GM08714 (cell line): ENCODE results near the gene RIIAD1.
"Not testable (repeated sequence)": the region's sequence is repeated elsewhere in the genome, so short reads cannot be mapped to it uniquely, and the experiment has no call there.

ENCODE experiments used
- H3K4me3 ChIP-seq: fragments of 200-500 bp; sonication (Bioruptor generic); 2 replicates; pipeline ENCODE4 v1.5.1; 2014; ENCODE audit warnings: mild to moderate bottlenecking, low read length, inconsistent platforms
- ZNF274 ChIP-seq: IDR thresholded peaks from 2 replicates; pipeline ENCODE4 v1.6.1; 2012; ENCODE audit warnings: mild to moderate bottlenecking, low read depth, low read length

The RIIAD1 gene, protein sequence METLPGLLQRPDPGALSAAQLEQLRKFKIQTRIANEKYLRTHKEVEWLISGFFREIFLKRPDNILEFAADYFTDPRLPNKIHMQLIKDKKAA

DNA sequence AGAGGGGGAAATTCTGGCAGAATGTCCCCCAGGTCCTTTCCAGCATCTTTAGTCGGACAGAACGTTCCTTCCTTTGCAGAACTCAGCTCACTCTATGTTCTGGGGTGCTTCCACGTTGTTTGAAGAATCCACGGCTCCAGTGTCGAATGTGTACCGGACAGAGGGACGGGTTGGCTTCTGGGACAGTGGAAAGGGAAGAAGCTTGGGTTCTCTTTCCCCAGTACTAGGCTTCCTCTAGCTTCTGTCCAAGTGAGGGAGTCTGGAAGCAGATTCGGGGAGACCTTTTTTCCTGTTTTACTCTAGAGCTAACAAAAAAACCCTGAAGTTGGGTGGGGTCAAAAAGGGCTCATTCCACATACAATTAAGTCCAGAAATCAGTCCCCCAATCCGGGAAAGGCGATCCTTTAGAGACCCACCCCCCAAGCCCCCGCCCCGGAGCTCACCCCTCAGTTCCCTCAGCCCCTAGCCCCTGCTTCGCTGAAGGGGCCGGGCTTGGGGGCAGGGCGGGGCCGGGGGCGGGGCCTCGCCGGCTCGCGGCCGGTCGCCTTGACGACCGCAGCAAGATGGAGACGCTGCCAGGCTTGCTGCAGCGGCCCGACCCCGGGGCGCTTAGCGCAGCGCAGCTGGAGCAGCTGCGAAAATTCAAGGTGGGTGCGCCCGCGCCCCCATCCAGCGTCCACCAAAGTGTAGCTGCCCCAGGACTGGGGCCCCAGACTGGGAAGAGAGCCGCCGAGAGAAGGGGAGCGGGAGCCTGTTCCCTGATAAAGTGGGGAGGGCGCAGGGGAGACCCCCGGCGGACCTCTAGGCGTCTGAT is at the start of gene RIIAD1:
RIIAD1 (plus strand) TSS at position 549 of the 814 bp plus-strand sequence; CDS start at position 564, 15 bp downstream.
- no peak for TF ChIP-seq ZNF274

DNA sequence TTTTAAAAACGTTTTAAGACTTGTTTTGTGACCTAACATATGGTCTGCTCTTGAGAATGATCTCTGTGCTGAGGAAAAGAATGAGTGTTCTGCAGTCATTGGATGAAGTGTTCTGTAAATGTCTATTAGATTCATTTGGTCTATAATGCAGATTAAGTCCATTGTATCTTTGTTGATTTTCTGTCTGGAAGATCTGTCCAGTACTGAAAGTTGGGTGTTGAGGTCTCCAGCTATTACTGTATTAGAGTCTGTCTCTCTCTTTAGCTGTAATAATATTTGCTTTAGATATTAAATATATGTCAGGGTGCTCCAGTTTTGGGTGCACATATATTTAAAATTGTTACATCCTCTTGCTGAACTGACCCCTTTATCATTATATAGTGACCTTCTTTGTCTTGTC is 47.9 kb upstream of the RIIAD1 start:
- no peak for TF ChIP-seq ZNF274
- no peak overlapping the region for H3K4me3 ChIP-seq

More for the DNA sequence above, at the start of gene RIIAD1:
- H3K4me3 ChIP-seq = peak within 1 kb of the TSS; percentile 71; the same call in 1 of the 2 replicates

DNA sequence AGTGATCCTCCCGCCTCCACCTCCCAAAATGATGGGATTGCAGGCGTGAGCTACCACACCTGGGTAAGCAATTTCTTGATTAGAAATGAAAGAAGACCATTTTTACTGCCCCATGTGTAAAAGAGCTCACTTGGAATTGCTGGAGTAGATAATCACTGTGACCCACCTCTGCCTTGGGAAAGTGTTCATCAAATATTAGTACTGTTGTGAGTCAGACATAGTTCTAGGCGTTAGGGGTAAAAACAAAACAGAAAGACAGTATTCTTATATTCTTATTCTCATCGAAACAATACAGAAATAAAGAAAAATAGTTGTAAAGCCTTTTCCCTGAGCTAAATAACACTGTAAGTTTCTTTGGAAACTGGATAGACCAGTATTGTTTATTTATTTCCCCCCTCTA is 40.9 kb upstream of the RIIAD1 start:
- TF ChIP-seq ZNF274 = no peak
- H3K4me3 ChIP-seq = no peak overlapping the region

GRCh38 chr1:151680826-151681225 is 40.5 kb upstream of the RIIAD1 start:
- no peak for TF ChIP-seq ZNF274
- H3K4me3 ChIP-seq = no peak overlapping the region

DNA sequence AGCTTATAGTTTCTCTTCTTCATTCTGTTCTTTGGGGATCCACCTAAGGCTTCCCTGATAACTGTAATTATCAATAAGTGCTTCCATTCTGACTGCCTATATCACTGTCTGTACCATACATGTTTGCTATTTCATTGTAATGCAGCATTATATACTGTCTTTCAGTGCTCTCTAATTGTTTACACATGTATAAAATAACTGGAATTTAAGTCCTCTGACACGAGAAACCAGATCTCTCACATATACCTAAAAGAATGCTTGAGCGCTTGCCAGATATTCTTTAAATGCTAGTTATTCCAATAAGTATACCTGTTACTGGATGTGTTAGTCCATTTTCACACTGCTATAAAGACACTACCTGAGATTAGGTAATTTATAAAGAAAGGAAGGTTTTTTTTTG is 39.4 kb upstream of the RIIAD1 start:
- H3K4me3 ChIP-seq = no peak overlapping the region
- no peak for TF ChIP-seq ZNF274

DNA sequence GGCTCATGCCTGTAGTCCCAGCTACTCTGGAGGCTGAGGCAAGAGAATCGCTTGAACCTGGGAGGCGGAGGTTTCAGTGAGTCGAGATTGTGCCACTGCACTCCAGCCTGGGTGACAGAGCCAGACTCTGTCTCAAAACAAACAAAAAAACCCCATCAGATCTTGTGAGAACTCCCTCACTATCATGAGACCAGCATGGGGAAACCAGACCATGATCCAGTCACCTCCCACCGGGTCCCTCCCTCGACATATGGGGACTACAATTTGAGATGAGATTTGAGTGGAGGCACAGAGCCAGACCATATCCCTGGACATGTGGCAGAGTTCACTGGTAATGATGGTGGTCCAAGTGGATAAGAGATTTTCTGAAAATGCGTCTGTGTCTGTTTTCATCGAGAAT is 38.4 kb upstream of the RIIAD1 start:
- H3K4me3 ChIP-seq = not testable (repeated sequence)

DNA sequence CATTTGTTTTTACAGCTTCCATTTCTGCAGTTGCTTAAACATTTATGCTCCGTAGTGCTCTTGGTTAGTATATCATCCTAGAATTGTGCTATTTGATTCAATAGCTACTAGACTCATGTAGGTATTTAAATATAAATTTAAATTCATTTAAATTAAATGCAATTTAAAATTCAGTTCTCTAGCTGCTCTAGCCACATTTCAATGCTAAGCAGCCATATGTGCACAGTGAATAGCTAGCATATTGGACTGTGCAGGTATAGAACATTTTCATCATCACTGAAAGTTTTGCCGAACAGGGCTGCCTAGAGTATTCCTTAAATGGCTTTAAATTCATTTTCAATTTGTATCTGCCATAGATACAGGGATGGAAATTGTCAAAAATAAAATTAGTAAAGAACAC is 37.2 kb upstream of the RIIAD1 start:
- H3K4me3 ChIP-seq = no peak overlapping the region
- TF ChIP-seq ZNF274 = no peak

DNA sequence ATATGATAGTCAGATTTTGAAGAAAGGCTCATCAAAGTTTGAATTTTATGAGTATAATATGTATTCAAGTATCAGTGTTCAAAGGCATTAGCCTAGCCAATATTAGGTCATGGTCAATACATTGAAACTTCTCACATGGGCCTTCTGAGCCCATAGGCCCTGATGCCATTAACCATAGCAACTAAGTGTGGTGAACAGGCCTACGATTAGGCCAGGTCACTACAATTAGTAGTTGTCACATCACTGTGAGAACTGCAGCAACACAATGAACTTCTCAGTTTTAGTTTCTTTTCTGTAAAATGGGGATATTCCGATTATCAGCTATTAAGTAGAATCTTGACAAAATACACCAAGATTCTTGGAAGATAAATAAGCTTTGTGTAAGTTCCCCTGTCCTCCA is 34.8 kb upstream of the RIIAD1 start:
- H3K4me3 ChIP-seq = no peak overlapping the region
- no peak for TF ChIP-seq ZNF274

GRCh38 chr1:151689494-151689893 is 31.8 kb upstream of the RIIAD1 start:
- no peak overlapping the region for H3K4me3 ChIP-seq
- TF ChIP-seq ZNF274 = no peak

DNA sequence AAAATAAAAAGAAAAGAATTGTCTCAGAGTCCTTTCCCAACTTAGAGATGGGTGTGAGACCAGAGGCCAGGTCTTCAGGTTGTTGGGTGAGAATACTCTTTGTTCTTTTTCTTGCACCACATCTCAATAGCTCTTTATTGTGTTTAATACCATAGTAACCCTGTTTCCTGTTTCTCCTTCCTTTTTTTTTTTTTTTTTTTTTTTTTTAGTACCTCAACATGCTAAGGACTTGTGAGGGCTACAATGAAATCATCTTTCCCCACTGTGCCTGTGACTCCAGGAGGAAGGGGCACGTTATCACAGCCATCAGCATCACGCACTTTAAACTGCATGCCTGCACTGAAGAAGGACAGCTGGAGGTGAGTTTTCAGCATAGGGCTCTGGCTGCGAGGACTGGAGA is 29.1 kb upstream of the RIIAD1 start:
- no peak for TF ChIP-seq ZNF274
- H3K4me3 ChIP-seq = no peak overlapping the region

- no peak for TF ChIP-seq ZNF274
Observed at GRCh38 chr1:151693057-151693651, 28.2 kb upstream of the RIIAD1 start.

GRCh38 chr1:151701515-151701914 is 19.8 kb upstream of the RIIAD1 start:
- H3K4me3 ChIP-seq = no peak overlapping the region
- no peak for TF ChIP-seq ZNF274

More at GRCh38 chr1:151693057-151693651, 28.2 kb upstream of the RIIAD1 start:
- no peak overlapping the region for H3K4me3 ChIP-seq

- H3K4me3 ChIP-seq = no peak overlapping the region
- no peak for TF ChIP-seq ZNF274
Observed at GRCh38 chr1:151702936-151703335, 18.4 kb upstream of the RIIAD1 start.

DNA sequence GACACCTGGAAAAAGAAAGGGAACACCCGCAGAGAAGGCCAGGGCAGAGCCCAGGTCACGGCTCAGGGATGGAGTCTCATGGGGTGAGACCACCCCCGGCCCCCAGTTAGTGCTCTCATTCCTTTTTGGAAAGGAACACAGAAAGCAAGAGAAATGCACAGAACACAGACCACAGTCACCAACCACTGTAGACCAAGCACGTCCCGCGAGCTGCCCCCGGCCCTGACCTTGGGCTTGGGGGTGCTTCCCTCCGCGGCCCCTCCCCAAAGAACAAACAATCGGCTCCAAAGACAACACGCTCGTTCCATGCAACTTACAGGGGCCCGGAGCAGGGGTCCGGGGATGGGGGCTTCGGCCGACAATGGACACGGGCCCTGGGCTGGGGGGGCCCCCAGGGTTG is 17.5 kb upstream of the RIIAD1 start:
- no peak overlapping the region for H3K4me3 ChIP-seq
- TF ChIP-seq ZNF274 = no peak

GRCh38 chr1:151704246-151704645 is 17.1 kb upstream of the RIIAD1 start:
- no peak for TF ChIP-seq ZNF274

More at GRCh38 chr1:151704246-151704645, 17.1 kb upstream of the RIIAD1 start:
- H3K4me3 ChIP-seq = no peak overlapping the region
